IPS-11a (cell line): Measurements from ENCODE around the gene DNER.

Experiments
- H3K4me3 ChIP-seq: one replicate; pipeline ENCODE4 v1.5.1; 2013; ENCODE audit warnings: low read depth, low read length, control low read depth

DNER gene

GRCh38 chr2:229674830-229675530, 39.4 kb downstream of the DNER start:
- H3K4me3 ChIP-seq: no peak overlapping the region

- H3K4me3 ChIP-seq: no peak overlapping the region
These were observed 40.7 kb downstream of the DNER start for GRCh38 chr2:229673676-229674075.

GRCh38 chr2:229672021-229672420, 42.3 kb downstream of the DNER start:
- H3K4me3 ChIP-seq: no peak overlapping the region

- no peak overlapping the region for H3K4me3 ChIP-seq
These were observed 44.5 kb downstream of the DNER start for GRCh38 chr2:229669841-229670240.

GRCh38 chr2:229666811-229667210, 47.5 kb downstream of the DNER start:
- no peak overlapping the region for H3K4me3 ChIP-seq

- no peak overlapping the region for H3K4me3 ChIP-seq
These were observed 49.2 kb downstream of the DNER start for GRCh38 chr2:229665158-229665557.

- no peak overlapping the region for H3K4me3 ChIP-seq
These were observed 52.9 kb downstream of the DNER start for GRCh38 chr2:229661478-229661877.

- no peak overlapping the region for H3K4me3 ChIP-seq
These were observed 53.4 kb downstream of the DNER start for GRCh38 chr2:229660951-229661350.

GRCh38 chr2:229660391-229660790, 54.0 kb downstream of the DNER start:
- H3K4me3 ChIP-seq: no peak overlapping the region

GRCh38 chr2:229658004-229658403, 56.4 kb downstream of the DNER start:
- no peak overlapping the region for H3K4me3 ChIP-seq

GRCh38 chr2:229654437-229654836, 59.9 kb downstream of the DNER start:
- no peak overlapping the region for H3K4me3 ChIP-seq

- H3K4me3 ChIP-seq: no peak overlapping the region
These were observed 60.8 kb downstream of the DNER start for GRCh38 chr2:229653531-229653930.

- H3K4me3 ChIP-seq: no peak overlapping the region
These were observed 61.6 kb downstream of the DNER start for GRCh38 chr2:229652796-229653195.

- no peak overlapping the region for H3K4me3 ChIP-seq
These were observed 63.5 kb downstream of the DNER start for GRCh38 chr2:229650901-229651300.

- H3K4me3 ChIP-seq: no peak overlapping the region
These were observed 64.3 kb downstream of the DNER start for GRCh38 chr2:229650059-229650458.

GRCh38 chr2:229646186-229646723, 68.1 kb downstream of the DNER start:
- H3K4me3 ChIP-seq: no peak overlapping the region

- no peak overlapping the region for H3K4me3 ChIP-seq
These were observed 72.0 kb downstream of the DNER start for GRCh38 chr2:229642371-229642770.

- H3K4me3 ChIP-seq: no peak overlapping the region
These were observed 72.7 kb downstream of the DNER start for GRCh38 chr2:229641676-229642075.

GRCh38 chr2:229640636-229641035, 73.7 kb downstream of the DNER start:
- no peak overlapping the region for H3K4me3 ChIP-seq

- H3K4me3 ChIP-seq: no peak overlapping the region
These were observed 77.8 kb downstream of the DNER start for GRCh38 chr2:229636571-229636970.

GRCh38 chr2:229635371-229635680, 79.0 kb downstream of the DNER start:
- no peak overlapping the region for H3K4me3 ChIP-seq

GRCh38 chr2:229634601-229635370, 79.6 kb downstream of the DNER start:
- H3K4me3 ChIP-seq: no peak overlapping the region
